DND-41 (cell line): ENCODE results near the gene PFKFB2.

Experiments
- ATAC-seq: fragments of 200-7000 bp; cut with Tn5 transposase; 3 replicates; pipeline ENCODE4 v1.9.1; 2021; ENCODE audit warnings: low read depth; ENCODE audit not compliant: insufficient read depth
- DNase-seq: peaks from one replicate; pipeline ENCODE4 v3.0.0-alpha.2; 2020
- H2AFZ ChIP-seq: 2 replicates; pipeline ENCODE4 v1.6.0; 2012; ENCODE audit warnings: low read depth, low read length
- H3K27ac ChIP-seq: 2 replicates; pipeline ENCODE4 v1.5.1; 2012; ENCODE audit warnings: low read length, inconsistent platforms
- H3K27me3 ChIP-seq: fragments of 200-600 bp; sonication (generic); 2 replicates; pipeline ENCODE4 v1.6.0; 2012; ENCODE audit warnings: low read length, mild to moderate bottlenecking, inconsistent platforms; ENCODE audit not compliant: insufficient read depth, poor library complexity
- H3K36me3 ChIP-seq: 2 replicates; pipeline ENCODE4 v1.5.1; 2012; ENCODE audit warnings: low read length, inconsistent platforms; ENCODE audit not compliant: insufficient read depth
- H3K4me1 ChIP-seq: 2 replicates; pipeline ENCODE4 v1.5.1; 2012; ENCODE audit warnings: mild to moderate bottlenecking, low read length; ENCODE audit not compliant: insufficient read depth
- H3K4me2 ChIP-seq: 2 replicates; pipeline ENCODE4 v1.6.0; 2012; ENCODE audit warnings: mild to moderate bottlenecking, moderate library complexity, low read length, inconsistent platforms; ENCODE audit not compliant: insufficient read depth
- H3K4me3 ChIP-seq, 2 experiments: fragments of 200-600 bp in 1 of 2; shearing (Covaris generic) in 1 of 2; 2 replicates each; pipeline ENCODE4 v1.5.1; 2012 to 2016; ENCODE audit warnings: inconsistent platforms in 2 of 2, low read length in 2 of 2, mild to moderate bottlenecking in 2 of 2, low read depth in 1 of 2, moderate library complexity in 1 of 2
- H3K79me2 ChIP-seq: 2 replicates; pipeline ENCODE4 v1.6.0; 2012; ENCODE audit warnings: low read length, inconsistent platforms; ENCODE audit not compliant: insufficient read depth
- H3K9ac ChIP-seq: 2 replicates; pipeline ENCODE4 v1.6.0; 2012; ENCODE audit warnings: low read depth, mild to moderate bottlenecking, inconsistent platforms, low read length, moderate library complexity
- H3K9me3 ChIP-seq: 2 replicates; pipeline ENCODE4 v1.5.1; 2012; ENCODE audit warnings: low read length, moderate library complexity, mild to moderate bottlenecking, inconsistent platforms; ENCODE audit not compliant: insufficient read depth, severe bottlenecking
- H4K20me1 ChIP-seq: 2 replicates; pipeline ENCODE4 v1.6.0; 2012; ENCODE audit warnings: low read length; ENCODE audit not compliant: insufficient read depth
- EZH2 ChIP-seq: IDR thresholded peaks from 3 replicates; pipeline ENCODE4 v1.6.1; 2012; ENCODE audit warnings: borderline replicate concordance, low read depth, mild to moderate bottlenecking, moderate library complexity, low read length, inconsistent platforms; ENCODE audit not compliant: severe bottlenecking
- TF ChIP-seq, protein P1 (sequence below): IDR thresholded peaks from 2 replicates; pipeline ENCODE4 v1.5.1; 2012; ENCODE audit warnings: borderline replicate concordance, low read length, moderate library complexity, mild to moderate bottlenecking; ENCODE audit not compliant: poor library complexity, severe bottlenecking; ENCODE audit errors: extremely low read depth

Gene PFKFB2

GRCh38 chr1:207006914-207007313, 46.2 kb upstream of the PFKFB2 start:
- H3K9ac ChIP-seq: no peak overlapping the region
- no peak overlapping the region for H3K4me2 ChIP-seq
- no peak overlapping the region for H3K4me3 ChIP-seq
- H3K4me1 ChIP-seq: no peaks in the 10 kb centered on the region
- ATAC-seq (no peak), DNase-seq (no peak)
- no peak overlapping the region for H2AFZ ChIP-seq
- peaks cover 23% of the 10 kb centered on the region for H3K27me3 ChIP-seq
- no peaks in the 10 kb centered on the region for H3K36me3 ChIP-seq
- no peaks in the 10 kb centered on the region for H3K79me2 ChIP-seq
- H4K20me1 ChIP-seq: no peaks in the 10 kb centered on the region
- TF ChIP-seq EZH2: no peak
- TF ChIP-seq, protein P1, sequence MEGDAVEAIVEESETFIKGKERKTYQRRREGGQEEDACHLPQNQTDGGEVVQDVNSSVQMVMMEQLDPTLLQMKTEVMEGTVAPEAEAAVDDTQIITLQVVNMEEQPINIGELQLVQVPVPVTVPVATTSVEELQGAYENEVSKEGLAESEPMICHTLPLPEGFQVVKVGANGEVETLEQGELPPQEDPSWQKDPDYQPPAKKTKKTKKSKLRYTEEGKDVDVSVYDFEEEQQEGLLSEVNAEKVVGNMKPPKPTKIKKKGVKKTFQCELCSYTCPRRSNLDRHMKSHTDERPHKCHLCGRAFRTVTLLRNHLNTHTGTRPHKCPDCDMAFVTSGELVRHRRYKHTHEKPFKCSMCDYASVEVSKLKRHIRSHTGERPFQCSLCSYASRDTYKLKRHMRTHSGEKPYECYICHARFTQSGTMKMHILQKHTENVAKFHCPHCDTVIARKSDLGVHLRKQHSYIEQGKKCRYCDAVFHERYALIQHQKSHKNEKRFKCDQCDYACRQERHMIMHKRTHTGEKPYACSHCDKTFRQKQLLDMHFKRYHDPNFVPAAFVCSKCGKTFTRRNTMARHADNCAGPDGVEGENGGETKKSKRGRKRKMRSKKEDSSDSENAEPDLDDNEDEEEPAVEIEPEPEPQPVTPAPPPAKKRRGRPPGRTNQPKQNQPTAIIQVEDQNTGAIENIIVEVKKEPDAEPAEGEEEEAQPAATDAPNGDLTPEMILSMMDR: no peak
- H3K9me3 ChIP-seq: no peaks in the 10 kb centered on the region
- no peak overlapping the region for H3K27ac ChIP-seq

DNA sequence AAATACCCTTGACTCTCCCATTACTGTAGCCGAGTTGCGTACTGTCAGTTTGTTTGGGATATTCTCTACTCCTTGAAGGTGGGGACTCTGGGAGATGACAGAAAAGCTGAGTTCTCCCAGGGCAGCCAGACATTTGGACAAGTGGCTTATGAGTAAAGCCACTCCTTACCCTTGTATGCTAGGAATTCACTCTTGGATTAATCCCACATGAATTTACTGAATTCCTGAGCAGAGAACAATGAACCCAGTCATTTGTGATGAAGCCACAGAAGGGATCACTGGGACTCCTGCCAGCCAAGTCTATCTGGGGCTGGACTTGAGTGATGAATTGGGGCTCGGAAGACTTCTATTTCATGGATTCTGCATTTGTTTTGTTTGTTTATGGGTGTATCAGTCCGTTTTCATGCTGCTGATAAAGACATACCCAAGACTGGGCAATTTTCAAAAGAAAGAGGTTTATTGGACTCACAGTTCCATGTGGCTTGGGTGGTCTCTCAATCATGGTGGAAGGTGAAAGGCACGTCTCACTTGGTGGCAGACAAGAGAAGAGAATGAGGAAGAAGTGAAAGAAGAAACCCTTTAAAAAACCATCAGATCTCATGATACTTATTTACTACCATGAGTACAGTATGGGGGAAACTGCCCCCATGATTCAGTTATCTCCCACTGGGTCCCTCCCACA, 45.6 kb upstream of the PFKFB2 start:
- no peaks in the 10 kb centered on the region for H3K79me2 ChIP-seq
- H3K9ac ChIP-seq: no peak overlapping the region
- H3K4me3 ChIP-seq: no peak overlapping the region
- DNase-seq: no peak
- H4K20me1 ChIP-seq: no peaks in the 10 kb centered on the region
- no peaks in the 10 kb centered on the region for H3K4me1 ChIP-seq
- no peak overlapping the region for H2AFZ ChIP-seq
- no peak overlapping the region for H3K27ac ChIP-seq
- H3K4me2 ChIP-seq: no peak overlapping the region
- H3K27me3 ChIP-seq: peaks cover 24% of the 10 kb centered on the region
- no peak for ATAC-seq
- TF ChIP-seq, protein P1: no peak
- TF ChIP-seq EZH2: no peak
- no peaks in the 10 kb centered on the region for H3K9me3 ChIP-seq
- no peaks in the 10 kb centered on the region for H3K36me3 ChIP-seq

DNA sequence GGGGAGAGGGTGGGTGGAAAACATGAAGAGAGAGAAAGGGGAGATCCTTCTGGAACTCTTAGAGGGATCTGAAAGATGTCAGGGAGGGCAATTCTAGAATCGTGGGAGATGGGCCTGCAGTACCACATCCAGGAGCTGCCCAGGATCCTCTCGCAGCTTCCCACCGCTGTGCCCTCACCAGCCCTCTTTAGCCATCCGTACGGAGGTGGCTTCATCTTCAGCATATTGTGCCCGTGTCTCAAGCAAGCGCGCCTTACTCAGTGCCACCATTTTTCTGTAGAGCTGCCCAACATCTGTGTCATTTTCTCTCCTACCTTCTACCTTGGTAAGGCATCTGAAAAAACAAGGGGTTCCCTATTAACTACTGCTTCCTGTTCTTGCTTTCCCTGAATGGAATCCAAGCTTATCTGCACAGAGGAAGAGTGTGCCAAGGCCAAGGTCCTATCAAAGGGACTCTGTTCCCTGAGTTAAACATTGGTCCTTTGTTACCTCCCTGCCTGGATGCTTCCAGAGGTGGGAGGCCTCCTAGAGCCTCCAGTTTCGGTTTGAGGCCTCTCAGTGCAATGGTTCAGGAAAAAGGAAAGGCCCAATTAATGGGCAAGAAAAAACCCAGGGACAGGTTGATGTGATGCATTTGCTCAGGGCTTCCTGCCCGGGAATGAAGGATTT, 43.8 kb upstream of the PFKFB2 start:
- Histone ChIP-seq H3K9ac (no peak overlapping the region), H3K27me3 (peaks cover 36% of the 10 kb centered on the region), H3K4me2 (no peak overlapping the region), H3K27ac (no peak overlapping the region), H3K9me3 (no peaks in the 10 kb centered on the region), H3K4me3 (no peak overlapping the region), H4K20me1 (no peaks in the 10 kb centered on the region), H2AFZ (no peak overlapping the region), H3K79me2 (no peaks in the 10 kb centered on the region), H3K36me3 (no peaks in the 10 kb centered on the region), H3K4me1 (no peaks in the 10 kb centered on the region)
- TF ChIP-seq, protein P1: no peak
- no peak for TF ChIP-seq EZH2
- no peak for DNase-seq
- no peak for ATAC-seq
